Kidney (tissue), 14 donors: ENCODE data around the gene RIN3. TPM values are rescaled to one million over a fixed set of nuclear protein-coding genes. Genes with fewer than 3 reads are reported as not detected.

Source experiments
- DNase-seq, 5 donors: peaks; one replicate each; pipeline ENCODE4 v3.0.0-alpha.2; 2013 to 2020
- FAIRE-seq: peaks from 2 replicates; lab custom pipeline; 2012; peaks lifted over from hg19 to GRCh38; lab: Jason Lieb, UNC
- H3K27ac ChIP-seq, 2 donors: one replicate each; pipeline ENCODE4 v1.7.0; 2013; ENCODE audit warnings: low read depth in 2 of 2, low read length in 2 of 2, inconsistent platforms in 1 of 2
- H3K27me3 ChIP-seq: one replicate; pipeline ENCODE4 v1.7.1; 2013; ENCODE audit warnings: low read length, inconsistent platforms; ENCODE audit not compliant: control insufficient read depth, insufficient read depth
- H3K36me3 ChIP-seq, 3 donors: one replicate each; pipeline versions ENCODE4 v1.7.0 to v1.7.1; 2013; ENCODE audit warnings: low read length in 3 of 3, control low read depth in 1 of 3, inconsistent platforms in 1 of 3; ENCODE audit not compliant: insufficient read depth in 3 of 3, control insufficient read depth in 2 of 3
- H3K4me1 ChIP-seq, 3 donors: one replicate each; pipeline versions ENCODE4 v1.7.0 to v1.7.1; 2013; ENCODE audit warnings: low read length in 3 of 3, inconsistent platforms in 1 of 3, low read depth in 1 of 3; ENCODE audit not compliant: control insufficient read depth in 2 of 3, insufficient read depth in 2 of 3
- H3K4me3 ChIP-seq, 3 donors: one replicate each; pipeline versions ENCODE4 v1.7.0 to v1.8.1; 2013; ENCODE audit warnings: low read length in 3 of 3, control low read depth in 1 of 3, inconsistent platforms in 1 of 3
- H3K9ac ChIP-seq, 3 donors: one replicate each; pipeline versions ENCODE4 v1.7.0 to v1.7.1; 2013; ENCODE audit warnings: low read length in 3 of 3, control low read depth in 1 of 3, inconsistent platforms in 1 of 3
- H3K9me3 ChIP-seq, 3 donors: one replicate each; pipeline versions ENCODE4 v1.7.0 to v1.7.1; 2013; ENCODE audit warnings: low read length in 3 of 3, control low read depth in 1 of 3, inconsistent platforms in 1 of 3; ENCODE audit not compliant: control insufficient read depth in 2 of 3, insufficient read depth in 1 of 3
- intact Hi-C: fragments of 100-400 bp; cut with DNase I; formaldehyde crosslinking; loops from one replicate; pipeline ENCODE4 v1.11.1; 2022
- polyA plus RNA-seq: library from polyadenylated mRNA; stranded (reverse); fragments of 350-450 nt; fragmentation: Illumina TruSeq; extraction: RNeasy Lipid Tissue Mini Kit (QIAGEN cat#74804); gene quantifications from one replicate; pipeline ENCODE4 v1.2.3, GENCODE V29; 2014; ENCODE audit warnings: low read depth, low replicate concordance; ENCODE audit not compliant: insufficient read depth
- total RNA-seq: library from RNA; stranded (reverse); fragmentation: NEBNext Ultra II Directional; extraction: Animal tissue kit (Norgen Biotek cat#: 25700); gene quantifications from one replicate; pipeline ENCODE4 v1.2.1, GENCODE V29; 2021
- TF ChIP-seq, protein P1 (sequence below): IDR thresholded peaks from 3 replicates; pipeline ENCODE4 v1.5.1; 2012; ENCODE audit warnings: mild to moderate bottlenecking, moderate library complexity, borderline replicate concordance; ENCODE audit not compliant: insufficient read depth; ENCODE audit errors: extremely low read depth
- donor health status: control.
- donor health status: control.
- donor health status: control.
- donor health status: control.
- donor health status: control.
- donor health status: DM: yes; HTN: yes; CAD: no.
- donor health status: Normal renal cell carcinoma (clear cell type).

The RIN3 gene
- total and polyA plus RNA-seq, 2 donors from 2014 or later = 7.1 to 30.4 TPM

DNA sequence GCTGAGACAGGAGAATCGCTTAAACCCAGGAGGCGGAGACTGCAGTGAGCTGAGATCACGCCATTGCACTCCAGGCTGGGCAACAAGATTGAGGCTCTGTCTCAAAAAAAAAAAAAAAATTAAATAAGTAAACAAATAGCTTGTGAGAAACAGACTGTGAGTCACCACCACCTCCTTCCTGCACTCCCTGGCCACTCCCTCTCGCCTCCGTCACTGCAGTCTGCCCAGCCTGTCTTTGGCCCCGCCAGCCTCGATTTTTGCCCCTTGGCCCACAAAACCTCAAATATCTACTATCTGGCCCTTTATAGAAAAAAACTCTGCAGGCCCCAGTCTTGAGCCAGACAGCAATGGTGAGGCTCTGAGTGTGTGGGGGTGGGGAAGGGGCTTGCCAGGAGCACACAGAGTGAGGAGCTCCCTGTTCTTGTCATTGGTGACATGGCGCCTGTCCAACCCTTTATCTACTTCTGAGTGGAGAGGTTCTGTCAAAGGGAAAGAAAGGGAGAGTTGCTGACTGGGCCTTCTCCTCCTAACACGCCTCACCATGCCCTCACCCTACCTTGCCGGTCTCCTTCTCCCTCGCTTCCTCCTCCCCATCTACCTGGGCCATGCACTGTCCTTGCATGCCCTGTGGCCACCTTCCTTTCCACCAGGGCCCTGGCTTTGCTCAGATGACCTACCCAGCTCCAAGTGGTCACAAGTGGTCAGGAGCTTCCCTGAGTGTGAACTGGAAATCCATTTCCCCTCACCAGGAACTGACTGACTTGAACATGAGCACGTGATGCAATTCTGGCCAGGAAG is 212.8 kb downstream of the RIN3 start:
- FAIRE-seq = no peak
- TF ChIP-seq, protein P1, sequence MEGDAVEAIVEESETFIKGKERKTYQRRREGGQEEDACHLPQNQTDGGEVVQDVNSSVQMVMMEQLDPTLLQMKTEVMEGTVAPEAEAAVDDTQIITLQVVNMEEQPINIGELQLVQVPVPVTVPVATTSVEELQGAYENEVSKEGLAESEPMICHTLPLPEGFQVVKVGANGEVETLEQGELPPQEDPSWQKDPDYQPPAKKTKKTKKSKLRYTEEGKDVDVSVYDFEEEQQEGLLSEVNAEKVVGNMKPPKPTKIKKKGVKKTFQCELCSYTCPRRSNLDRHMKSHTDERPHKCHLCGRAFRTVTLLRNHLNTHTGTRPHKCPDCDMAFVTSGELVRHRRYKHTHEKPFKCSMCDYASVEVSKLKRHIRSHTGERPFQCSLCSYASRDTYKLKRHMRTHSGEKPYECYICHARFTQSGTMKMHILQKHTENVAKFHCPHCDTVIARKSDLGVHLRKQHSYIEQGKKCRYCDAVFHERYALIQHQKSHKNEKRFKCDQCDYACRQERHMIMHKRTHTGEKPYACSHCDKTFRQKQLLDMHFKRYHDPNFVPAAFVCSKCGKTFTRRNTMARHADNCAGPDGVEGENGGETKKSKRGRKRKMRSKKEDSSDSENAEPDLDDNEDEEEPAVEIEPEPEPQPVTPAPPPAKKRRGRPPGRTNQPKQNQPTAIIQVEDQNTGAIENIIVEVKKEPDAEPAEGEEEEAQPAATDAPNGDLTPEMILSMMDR = no peak
- Histone ChIP-seq H3K4me1 (peaks cover 0 to 8% (median 0%) of the 10 kb centered on the region in 3 donors), H3K27ac (peak overlapping the region; percentile 43 to 84), H3K4me3 (no peak overlapping the region), H3K36me3 (peaks cover under 1 to 6% (median 5%) of the 10 kb centered on the region in 3 donors), H3K9me3 (no peaks in the 10 kb centered on the region), H3K9ac (no peak overlapping the region), H3K27me3 (no peaks in the 10 kb centered on the region)
- peak in 1 of 5 donors; percentile 40 for DNase-seq
- intact Hi-C loops = no loop called here

- Histone ChIP-seq H3K9ac (no peak overlapping the region), H3K4me1 (peaks cover 0 to 8% (median 0%) of the 10 kb centered on the region in 3 donors), H3K36me3 (peaks cover 3 to 11% (median 10%) of the 10 kb centered on the region in 3 donors), H3K4me3 (no peak overlapping the region), H3K27me3 (no peaks in the 10 kb centered on the region), H3K9me3 (no peaks in the 10 kb centered on the region), H3K27ac (no peak overlapping the region)
- FAIRE-seq = no peak
- intact Hi-C loops = no loop called here
- TF ChIP-seq, protein P1 = no peak
- DNase-seq = no peak
Measured at GRCh38 chr14:92726933-92727262, 213.3 kb downstream of the RIN3 start.

- no peak for FAIRE-seq
Measured at GRCh38 chr14:92728759-92729364, 215.3 kb downstream of the RIN3 start.

More at GRCh38 chr14:92728759-92729364, 215.3 kb downstream of the RIN3 start:
- Histone ChIP-seq H3K27me3 (no peaks in the 10 kb centered on the region), H3K4me1 (peaks cover 0 to 8% (median 0%) of the 10 kb centered on the region in 3 donors), H3K9me3 (no peaks in the 10 kb centered on the region), H3K4me3 (no peak overlapping the region), H3K36me3 (peaks cover 3 to 15% (median 13%) of the 10 kb centered on the region in 3 donors), H3K27ac (peak overlapping the region in 1 of 2 donors; percentile 5), H3K9ac (no peak overlapping the region)
- TF ChIP-seq, protein P1 = no peak
- intact Hi-C loops = no loop called here
- DNase-seq = no peak
